GM19468 (cell line): Measurements from ENCODE around the gene DYRK1B.

Experiments used
- ATAC-seq: cut with Tn5 transposase; IDR thresholded peaks from one replicate; pipeline ENCODE4 v1.9.1; 2021; ENCODE audit warnings: mild to moderate bottlenecking, moderate library complexity, moderate number of reproducible peaks; ENCODE audit not compliant: unreplicated experiment; ENCODE audit errors: extremely low read depth

DYRK1B gene

DNA sequence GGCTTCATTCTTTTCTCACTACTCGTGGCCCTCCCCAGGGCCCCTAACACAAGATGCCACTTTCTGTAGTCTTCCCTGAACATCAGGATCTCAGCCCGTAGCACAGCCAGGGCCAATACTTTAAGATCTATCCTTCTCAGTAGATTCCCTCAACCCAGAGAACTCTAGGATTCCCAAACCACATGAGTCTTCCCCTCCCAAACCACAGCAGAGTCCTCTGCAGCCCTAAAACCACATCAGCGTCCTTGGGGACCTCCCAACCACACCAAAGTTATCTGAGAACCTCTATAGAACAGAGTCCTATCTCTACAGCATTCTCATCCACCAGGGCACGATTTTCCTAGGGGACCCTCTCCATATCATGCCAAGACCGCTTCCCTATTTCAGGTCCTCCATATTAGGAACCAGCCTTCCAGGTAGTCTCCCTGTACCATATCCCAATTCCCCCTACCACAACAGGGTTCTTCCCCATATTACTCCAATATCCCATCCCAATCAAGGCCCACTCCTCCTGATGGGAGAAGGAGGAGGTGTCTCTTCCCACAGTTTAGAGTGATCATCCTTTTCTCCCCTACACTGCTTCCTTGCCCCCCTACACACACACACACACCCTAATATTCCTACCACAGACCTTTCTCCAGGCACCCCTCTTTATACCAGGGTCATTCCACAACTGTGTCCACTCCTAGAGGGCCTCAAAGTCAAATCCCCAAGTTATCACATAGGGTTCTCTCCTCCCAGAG lies 1.4 kb downstream of the DYRK1B start:
- ATAC-seq: no peak

DNA sequence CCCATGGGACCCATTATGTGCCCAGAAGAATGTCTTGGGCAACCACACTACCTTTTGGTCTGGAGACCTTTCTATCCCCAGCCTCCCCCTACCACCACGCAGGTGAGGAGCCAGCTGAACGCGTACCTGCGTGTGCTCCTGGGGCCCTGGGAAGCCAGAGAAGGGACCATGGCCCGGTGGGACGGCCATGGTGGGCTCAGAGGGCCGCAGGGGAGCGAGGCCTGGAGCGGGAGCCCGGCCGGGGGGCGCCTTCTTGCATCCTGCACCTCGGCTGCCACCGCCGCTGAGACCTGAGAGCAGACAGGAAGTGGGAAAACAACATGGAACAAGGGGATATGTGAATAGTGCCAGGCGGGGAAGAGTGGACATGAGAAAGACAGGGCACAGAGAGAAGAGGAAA lies 2.3 kb downstream of the DYRK1B start:
- ATAC-seq: no peak

DNA sequence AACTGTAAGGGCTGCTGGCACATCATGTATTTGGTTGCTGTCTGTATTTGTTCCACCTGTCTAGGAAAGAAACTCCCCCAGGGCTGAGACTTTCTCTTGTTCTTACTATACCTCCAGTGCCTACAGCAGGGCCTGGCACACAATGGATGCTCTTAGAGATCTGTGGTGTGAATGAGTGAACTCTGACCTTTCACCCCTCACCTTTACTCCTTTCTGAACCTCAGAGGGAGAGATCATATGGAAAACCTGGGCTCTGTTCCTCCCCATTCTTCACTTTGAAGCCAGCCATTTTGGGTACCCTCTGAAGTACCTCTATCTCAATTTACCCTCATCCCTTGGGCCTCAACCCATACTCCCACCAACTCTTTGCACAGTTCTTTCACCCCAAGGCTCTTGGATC lies 3.1 kb downstream of the DYRK1B start:
- ATAC-seq: no peak

DNA sequence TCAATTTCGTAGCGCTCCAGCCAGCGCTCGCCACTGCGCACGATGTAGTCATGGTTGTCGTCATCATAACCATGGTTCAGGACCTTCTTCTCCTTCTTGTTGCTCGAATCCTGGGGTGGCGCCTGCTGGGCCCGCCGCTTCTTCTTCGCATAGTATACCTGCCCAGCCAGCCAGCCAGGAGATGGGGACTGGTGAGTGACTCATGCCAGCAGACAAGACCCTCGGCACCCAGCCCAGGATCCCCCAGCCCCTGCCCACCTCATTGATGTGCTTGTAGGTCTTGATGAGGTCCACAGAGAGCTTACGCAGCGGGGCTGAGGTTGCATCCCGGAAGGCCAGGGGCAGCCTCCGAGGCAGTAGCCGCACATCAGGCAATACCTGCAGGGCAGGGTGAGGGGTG lies 3.6 kb downstream of the DYRK1B start:
- ATAC-seq: no peak

DNA sequence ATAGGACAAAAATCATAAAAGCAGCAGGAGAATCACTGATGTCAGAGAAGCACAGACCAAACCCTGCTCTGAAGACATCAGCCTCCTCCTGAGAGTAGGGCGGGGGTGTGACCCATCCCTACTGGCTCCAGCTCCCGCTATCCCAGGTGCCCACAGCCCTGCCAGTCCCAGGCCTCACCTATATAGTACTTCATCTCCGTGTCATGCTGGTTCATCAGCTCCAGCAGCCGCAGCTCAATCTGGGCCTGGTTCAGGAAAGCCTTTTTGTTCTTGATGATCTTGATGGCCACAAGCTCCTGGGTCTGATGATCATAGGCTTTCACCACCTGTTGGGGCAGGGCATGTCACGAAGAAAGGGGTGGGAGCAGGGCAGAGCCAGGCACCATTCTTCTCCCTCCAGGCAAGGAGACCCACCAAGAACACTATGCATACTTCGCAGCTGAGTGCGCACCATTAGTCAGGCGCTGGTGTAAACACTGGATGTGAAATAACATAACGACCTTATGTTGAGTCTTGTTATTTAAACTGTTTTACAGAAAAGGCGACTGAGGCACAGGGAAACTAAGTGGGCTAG lies 4.2 kb downstream of the DYRK1B start:
- ATAC-seq: no peak

DNA sequence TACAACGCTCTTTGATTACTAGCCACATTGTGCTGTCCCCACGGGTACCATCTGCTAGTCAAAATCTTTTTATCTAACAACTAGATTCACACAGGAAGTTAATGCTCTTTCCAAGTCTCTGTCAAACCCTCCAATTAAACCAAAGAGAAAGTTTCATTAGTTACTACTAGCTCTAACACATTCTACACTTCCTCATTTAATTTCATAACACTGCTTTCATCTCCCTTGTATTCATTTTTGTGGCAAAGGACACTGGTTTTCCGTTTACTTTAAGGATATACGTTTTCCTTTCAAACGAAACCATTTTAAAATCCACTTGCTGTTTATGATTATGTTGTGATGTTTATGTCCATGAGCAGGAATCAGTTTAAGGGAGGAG lies 5.3 kb downstream of the DYRK1B start:
- no peak for ATAC-seq

DNA sequence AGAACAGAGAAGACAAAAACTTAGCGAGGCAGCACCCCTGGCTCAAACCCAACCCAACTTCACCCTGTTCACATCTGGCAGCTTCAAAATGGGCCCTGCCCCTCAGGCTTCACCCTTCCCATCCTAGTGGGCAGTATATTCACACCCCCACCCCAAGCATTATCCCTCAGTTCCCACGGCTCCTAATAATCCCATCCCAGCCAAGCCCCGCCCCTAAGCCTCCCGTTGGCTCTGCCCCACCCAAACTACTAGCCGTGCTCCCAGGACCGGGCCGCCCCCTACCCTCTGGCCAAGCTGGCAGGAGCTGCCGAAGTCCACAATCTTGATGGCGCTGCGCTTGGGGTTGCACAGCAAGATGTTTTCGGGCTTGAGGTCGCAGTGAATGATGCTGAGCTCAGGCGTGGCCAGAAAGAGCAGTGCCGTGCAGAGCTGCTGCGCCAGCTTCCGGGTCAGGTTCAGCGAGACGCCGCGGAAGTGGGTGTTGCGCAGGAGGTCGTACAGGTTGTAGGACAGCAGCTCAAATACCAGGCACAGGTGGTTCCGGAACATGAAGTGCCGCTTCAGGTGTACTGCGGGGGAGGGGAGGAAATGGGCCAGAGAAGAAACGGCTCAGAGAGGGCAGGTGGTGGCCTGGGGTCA lies 5.8 kb downstream of the DYRK1B start:
- no peak for ATAC-seq

DNA sequence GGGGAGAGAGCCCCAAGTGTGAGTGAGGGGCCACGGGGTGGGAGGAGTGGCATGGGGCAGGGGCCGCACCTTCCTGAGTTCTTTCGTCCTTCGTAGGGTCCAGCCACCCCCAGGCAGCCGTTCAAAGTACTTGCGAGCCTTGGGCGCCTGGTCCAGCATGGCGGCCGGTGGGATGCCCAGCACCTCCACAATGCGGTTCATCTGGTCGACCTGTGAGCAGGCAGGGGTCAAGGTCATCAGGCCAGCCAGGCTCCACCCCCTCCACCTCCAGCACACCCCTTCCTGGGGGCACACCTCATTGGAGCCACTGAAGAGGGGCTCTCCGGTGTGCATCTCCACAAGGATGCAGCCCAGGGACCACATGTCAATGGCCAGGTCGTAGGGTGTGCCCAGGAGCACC lies 6.7 kb downstream of the DYRK1B start:
- no peak for ATAC-seq

DNA sequence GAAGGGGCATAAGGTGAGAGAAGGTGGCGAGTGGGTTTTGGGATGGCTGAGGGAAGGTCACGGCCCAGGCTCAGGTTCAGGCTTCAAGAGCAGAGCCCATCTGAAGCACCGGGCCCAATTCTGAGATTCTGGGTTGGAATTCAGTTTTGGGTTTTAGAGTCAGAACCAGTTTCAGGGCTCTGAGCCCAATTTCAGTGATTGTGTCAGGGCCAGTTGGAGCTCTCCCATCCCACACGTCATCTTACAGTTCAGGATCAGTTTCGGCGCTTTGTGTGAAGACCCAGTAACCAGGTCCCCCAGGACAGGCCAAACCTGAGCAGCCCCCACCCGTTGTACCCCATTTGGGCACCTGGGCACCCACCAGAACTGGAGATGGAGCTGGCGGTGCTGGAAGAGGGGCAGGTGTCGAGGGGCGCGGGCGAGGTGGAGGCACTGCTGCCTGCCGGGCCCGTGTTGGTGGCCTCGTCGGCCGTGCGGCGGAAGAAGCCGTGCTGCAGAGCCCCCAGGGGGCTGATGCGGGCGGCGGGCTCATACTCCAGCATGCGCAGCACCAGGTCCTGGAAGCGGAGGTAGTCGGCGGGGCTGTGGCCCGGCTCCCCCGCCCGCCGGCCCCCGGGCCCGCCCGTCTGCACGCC lies 7.5 kb downstream of the DYRK1B start:
- ATAC-seq: no peak

DNA sequence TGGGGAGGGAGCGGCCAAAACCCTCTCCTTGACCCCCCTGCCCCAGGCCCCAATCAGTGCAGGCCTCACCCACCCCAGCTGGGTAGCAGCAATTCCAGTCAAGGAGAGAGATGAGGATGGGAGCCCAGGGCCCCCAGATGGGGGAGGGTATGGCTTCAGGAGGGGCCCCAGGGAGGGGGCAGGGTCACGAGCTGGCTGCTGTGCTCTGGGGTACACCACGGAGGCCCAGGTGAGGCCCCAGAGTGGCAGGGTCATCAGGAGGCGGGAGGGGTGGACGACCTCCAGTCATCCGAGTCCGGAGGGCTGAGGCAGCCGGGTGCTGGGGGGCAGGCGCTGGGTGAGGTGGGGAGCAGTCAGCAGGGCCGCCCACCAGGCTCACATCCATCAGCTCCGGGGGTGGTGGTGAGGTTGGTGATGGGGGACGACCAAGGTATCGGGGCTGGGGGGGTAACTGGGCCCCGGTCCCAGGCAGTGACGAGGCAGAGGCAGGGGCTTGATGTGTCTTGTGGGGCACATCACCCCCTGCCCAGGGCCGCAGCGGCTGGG lies 8.4 kb downstream of the DYRK1B start:
- no peak for ATAC-seq

DNA sequence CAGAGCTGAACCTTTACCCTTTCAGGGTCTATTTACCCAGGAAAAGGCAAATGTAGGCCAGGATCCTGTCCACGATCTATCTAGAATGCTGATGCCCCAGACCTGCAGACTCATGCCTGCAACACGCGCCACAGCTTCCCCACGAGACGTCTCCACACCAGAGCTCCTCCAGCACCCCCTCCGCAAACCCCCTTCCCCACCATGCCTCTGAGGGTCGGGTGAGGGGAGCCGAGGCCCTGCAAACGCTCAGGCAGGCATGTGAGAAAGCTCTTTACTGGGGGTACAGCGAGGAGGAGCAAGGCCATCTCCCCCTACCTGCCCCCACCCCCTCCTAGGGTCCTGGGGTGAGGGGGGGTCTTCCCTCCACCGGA lies 8.9 kb downstream of the DYRK1B start:
- ATAC-seq: no peak

DNA sequence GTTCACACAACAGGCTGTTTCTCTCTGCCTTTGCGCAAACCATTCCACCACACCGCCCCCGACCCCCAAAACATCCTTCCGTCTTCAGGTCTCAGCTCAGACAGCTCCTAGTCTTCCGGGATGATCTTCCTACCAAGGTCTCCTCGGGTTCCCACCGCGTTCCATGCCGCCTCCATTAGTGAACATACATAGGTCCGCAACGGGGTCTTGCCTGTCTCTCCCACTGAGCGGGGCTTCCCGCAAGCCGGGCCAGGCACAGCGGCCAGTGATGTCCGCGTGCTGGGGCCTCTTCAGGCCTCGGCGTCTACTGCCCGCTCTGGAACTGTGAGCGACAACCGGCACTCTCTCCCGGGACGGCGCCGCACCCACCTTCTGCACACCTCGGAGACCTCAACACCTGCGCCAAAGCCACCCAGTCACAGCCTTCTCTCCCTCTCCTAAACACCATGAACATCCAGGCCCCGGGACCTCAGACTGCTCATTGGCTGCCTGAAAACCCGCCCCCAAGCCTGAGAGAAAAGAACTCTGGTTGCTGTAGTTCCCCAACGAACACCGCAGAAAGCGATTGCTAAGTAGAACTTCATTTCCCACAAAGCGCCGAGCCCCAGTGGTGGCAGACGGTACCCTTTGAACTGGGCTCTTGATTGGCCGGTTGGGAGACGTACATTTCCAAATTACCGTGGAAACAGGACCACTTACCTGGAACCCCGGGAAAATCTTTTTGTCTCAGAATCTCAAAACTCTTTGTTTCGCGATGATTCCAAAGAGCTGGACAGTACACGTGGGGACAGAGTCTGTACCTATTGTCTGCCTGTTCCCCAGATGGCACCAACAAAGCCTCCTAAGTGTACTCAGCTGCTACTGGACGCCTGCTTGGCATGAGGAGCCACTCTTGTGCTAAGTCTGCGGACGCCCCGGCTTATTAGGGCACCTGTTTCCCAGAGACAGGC lies 9.5 kb downstream of the DYRK1B start:
- ATAC-seq: peak; percentile 53

DNA sequence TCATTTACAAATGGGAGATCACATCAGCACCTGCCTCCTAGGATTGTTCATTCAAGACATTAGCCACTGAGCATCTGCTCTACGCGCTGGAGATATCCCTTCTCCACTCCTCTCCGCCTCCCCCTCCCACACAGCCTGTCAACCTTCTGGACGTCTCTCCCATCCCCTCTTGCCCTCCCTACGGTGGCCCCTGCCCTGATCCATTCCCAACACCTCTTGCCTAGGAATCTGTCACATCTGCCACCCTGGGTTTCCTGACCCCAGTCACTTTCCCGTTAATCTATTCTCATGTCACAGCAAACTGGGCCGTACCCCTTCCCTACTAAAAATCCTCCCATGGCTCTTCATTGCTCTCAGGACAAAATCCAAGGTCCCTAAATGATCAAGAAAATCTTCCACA lies 10.3 kb downstream of the DYRK1B start:
- ATAC-seq: no peak

DNA sequence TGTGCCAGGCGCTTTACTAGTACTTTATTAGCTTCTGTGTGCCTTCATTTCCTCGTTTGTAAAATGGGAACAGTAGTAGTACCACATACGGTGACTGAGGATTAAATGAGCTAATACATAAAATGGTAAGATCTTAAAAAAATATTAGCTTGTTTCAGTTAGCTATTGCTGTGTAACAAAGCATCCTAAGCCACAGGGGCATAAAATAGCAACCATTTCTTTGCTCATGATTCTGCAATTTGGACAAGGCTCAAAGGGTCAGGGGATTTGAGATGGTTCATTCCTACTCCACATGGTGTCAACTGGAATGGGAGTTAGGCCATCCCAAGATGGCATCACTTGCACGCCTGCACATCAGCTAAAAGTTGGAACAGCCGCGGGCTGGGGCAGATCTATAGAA lies 13.3 kb downstream of the DYRK1B start:
- no peak for ATAC-seq

DNA sequence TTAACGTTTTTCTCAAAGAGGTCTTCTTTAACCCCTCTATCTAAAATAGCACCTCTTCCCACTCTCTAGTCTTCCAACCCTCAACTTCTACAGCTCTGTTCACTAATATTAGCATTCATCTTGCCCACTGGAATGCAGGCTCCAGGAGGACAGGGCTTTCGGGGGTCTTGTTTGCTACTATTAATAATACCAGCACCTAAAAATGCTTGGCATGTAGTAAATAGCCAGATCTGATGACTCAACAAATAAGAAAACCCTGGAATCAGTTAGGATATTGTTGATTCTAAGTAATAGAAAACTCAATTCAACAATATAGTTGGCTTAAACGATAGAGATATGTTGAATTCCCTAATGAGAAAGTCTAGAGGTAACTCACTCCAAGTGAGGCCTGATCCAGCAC lies 14.2 kb downstream of the DYRK1B start:
- ATAC-seq: no peak

DNA sequence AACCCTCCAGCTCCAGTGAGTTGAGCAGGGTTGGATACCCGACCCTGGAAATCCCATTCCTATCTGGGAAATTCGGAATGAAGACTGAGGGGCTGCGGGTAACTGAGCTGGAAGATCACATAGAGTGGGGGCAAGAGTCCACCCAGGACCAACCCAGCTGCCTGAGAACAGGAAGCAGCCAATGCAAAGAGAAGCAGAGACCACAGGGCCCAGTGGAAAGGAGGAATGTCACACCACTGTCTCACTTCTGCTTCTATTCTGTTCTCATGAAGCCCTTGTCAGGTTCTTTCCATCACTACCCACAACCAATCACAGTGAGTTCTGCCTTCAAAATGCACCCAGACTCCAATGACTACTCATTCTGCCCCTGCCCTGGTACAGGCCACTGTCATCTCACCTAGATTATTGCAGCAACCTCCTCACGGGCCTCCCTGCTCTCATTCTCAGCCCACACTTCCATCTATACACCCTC lies 15.3 kb downstream of the DYRK1B start:
- peak; percentile 58 for ATAC-seq

DNA sequence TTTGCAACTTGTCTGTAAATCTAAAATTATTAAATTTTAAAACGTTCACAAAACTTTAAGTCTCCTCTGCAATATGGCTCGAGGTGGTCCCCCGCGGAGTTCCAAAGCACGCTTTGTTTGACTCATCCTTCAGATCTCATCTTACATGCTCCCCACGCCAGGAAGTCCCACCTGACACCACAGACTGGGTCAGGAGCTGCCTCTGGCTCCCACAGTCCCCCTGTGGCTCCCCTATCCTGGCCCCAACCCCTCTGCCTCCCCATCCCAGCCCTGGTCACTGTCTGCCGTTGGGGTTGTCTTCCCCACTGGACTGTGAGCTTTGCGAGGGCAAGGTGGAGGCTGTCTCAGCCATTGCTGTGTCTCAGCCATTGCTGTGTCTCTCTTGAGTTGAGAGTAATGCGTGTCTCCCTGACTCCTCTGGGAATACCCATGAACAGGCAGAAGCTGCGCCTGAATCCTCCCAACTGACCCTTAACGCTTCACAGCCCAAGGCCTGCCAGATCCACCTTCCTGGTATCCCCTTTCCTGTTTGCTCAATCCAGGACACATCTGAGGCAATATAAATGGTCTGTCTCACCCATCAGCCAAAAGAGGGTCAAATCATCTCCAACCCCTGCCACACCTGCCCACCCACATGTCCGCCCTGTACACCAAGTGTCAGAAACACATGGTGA lies 15.9 kb downstream of the DYRK1B start:
- ATAC-seq: no peak

DNA sequence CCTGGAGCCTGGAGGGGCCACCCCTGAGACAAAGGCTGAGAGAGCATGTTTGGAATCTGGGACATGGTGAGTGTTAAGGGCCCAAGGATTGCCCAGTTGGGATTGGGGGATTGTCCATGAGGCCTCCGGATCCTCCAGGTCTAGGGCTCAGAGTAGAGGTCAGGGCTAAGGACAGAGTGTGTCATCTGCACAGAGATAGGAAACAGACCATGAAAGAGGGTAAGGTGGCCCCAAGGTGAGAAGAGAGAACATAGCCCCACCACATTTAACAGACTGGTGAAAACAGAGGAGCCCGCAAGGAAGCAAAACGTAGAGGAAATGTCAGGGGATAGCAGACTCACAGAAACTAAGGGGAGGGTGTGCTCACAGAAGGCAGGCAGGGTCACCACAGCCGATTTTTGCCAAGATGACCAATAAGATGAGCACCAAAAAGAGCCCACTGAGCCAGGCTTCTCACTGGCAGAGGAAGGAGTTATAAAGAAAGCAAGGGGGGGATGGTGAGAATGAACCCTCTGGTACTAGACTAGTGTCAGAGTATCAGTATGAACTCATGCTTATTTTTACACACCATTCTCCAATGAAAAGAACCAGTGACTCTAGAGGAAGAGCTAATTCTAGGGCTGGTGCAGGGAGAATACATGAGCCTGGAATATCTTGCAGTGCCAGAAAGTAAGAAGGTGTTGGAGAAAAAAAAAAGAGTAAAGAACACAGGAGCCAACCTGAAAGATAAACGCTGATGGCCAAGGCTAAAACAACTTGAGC lies 17.5 kb downstream of the DYRK1B start:
- ATAC-seq: no peak

DNA sequence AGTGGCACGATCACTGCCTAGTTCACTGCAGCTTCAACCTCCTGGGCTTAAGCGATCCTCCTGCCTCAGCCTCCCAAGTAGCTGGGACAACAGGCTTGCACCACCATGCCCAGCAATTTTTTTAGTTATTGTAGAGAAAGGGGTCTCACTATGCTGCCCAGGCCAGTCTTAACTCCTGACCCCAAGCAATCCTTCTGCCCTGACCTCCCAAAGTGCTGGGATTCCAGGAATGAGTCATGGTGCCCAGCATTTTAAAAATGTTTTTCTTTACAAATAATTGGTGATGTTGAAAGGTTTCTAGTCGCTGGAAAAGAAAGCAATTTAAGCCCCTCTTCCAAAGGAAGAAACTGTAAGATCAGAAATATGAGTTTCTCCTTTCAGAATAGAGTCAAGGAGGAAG lies 19.4 kb downstream of the DYRK1B start:
- ATAC-seq: no peak
